Endothelial cell of umbilical vein (primary cell): ENCODE data around the gene PFKP. TPM values are rescaled to one million over a fixed set of nuclear protein-coding genes. Genes with fewer than 3 reads are reported as not detected.

Source experiments
- BruUV-seq: library from RNA; stranded (reverse); fragments of 400-500 nt; replicated peaks from 2 replicates; lab custom pipeline; 2021; lab: Mats Ljungman, UMichigan
- CTCF ChIA-PET: fragments of 300-600, 350-600 bp; sonication (Branson Sonifier 250); formaldehyde crosslinking; loops from one replicate; lab custom pipeline; 2021; ENCODE audit warnings: antibody characterized with exemption, inconsistent platforms; lab: Charles Lee
- POLR2A ChIA-PET: fragments of 300-600, 350-600 bp; sonication (Branson Sonifier 250); formaldehyde crosslinking; loops from one replicate; lab custom pipeline; 2021; ENCODE audit warnings: antibody characterized with exemption, inconsistent platforms; lab: Charles Lee
- DNase-seq: peaks from one replicate; pipeline ENCODE4 v3.0.0-alpha.2; 2011; ENCODE audit warnings: low read depth, low spot score
- FAIRE-seq: peaks from 2 replicates; lab custom pipeline; 2011; peaks lifted over from hg19 to GRCh38; lab: Jason Lieb, UNC
- H2AFZ ChIP-seq: 2 replicates; pipeline ENCODE4 v1.6.0; 2012; ENCODE audit warnings: low read depth, low read length, control low read depth, inconsistent platforms
- H3K27ac ChIP-seq: 2 replicates; pipeline ENCODE4 v1.5.1; 2011; ENCODE audit warnings: low read depth, mild to moderate bottlenecking, control low read depth, low read length, moderate library complexity; ENCODE audit not compliant: insufficient read depth
- H3K27me3 ChIP-seq, 2 experiments: 2 replicates each; pipeline versions ENCODE4 v1.6.0 to v1.6.1; 2011; ENCODE audit warnings: low read length in 2 of 2, mixed read lengths in 1 of 2; ENCODE audit not compliant: control insufficient read depth in 2 of 2, insufficient read depth in 2 of 2
- H3K36me3 ChIP-seq, 2 experiments: 2 replicates in 1 of 2; 3 replicates in 1 of 2; pipeline ENCODE4 v1.5.1; 2011; ENCODE audit warnings: low read length in 2 of 2, mild to moderate bottlenecking in 1 of 2, moderate library complexity in 1 of 2; ENCODE audit not compliant: control insufficient read depth in 2 of 2, insufficient read depth in 2 of 2; ENCODE audit errors: extremely low read depth in 1 of 2
- H3K4me1 ChIP-seq: 3 replicates; pipeline ENCODE4 v1.5.1; 2011; ENCODE audit warnings: mild to moderate bottlenecking, low read length; ENCODE audit not compliant: control insufficient read depth, insufficient read depth; ENCODE audit errors: extremely low read depth
- H3K4me2 ChIP-seq: 2 replicates; pipeline ENCODE4 v1.6.1; 2011; ENCODE audit warnings: low read length, control low read depth, mixed read lengths; ENCODE audit not compliant: insufficient read depth
- H3K4me3 ChIP-seq, 3 experiments: fragments of 200-600 bp in 1 of 3; sonication (generic), shearing (Covaris generic) in 1 of 3; replicated peaks in 1 of 3; 2 replicates each; pipeline ENCODE4 v1.5.1; 2011 to 2016; ENCODE audit warnings: control low read depth in 3 of 3, low read length in 3 of 3, mild to moderate bottlenecking in 2 of 3, inconsistent platforms in 1 of 3, low read depth in 1 of 3, moderate library complexity in 1 of 3; ENCODE audit not compliant: insufficient read depth in 1 of 3
- H3K79me2 ChIP-seq: 2 replicates; pipeline ENCODE4 v1.6.0; 2012; ENCODE audit warnings: low read length, inconsistent platforms; ENCODE audit not compliant: control insufficient read depth, insufficient read depth
- H3K9ac ChIP-seq: replicated peaks from 2 replicates; pipeline ENCODE3; 2011; ENCODE audit warnings: low read length, control low read depth; ENCODE audit not compliant: insufficient read depth; ENCODE audit errors: extremely low read depth
- H3K9me1 ChIP-seq: replicated peaks from 3 replicates; pipeline ENCODE4 v1.6.0; 2011; ENCODE audit warnings: mild to moderate bottlenecking, low read length; ENCODE audit not compliant: control insufficient read depth, insufficient read depth; ENCODE audit errors: extremely low read depth
- H3K9me3 ChIP-seq: replicated peaks from 2 replicates; pipeline ENCODE4 v1.5.1; 2012; ENCODE audit warnings: low read length, inconsistent platforms; ENCODE audit not compliant: control insufficient read depth, insufficient read depth
- H4K20me1 ChIP-seq: replicated peaks from 2 replicates; pipeline ENCODE3; 2011; ENCODE audit warnings: mild to moderate bottlenecking, low read length; ENCODE audit not compliant: control insufficient read depth, insufficient read depth; ENCODE audit errors: extremely low read depth
- CTCF ChIP-seq, 2 donors: IDR thresholded peaks; 1 replicate in 1 of 2; 2 replicates in 1 of 2; pipeline ENCODE4 v1.5.1; 2011; ENCODE audit warnings: low read length in 2 of 2, mild to moderate bottlenecking in 2 of 2, moderate library complexity in 2 of 2, control low read depth in 1 of 2, inconsistent platforms in 1 of 2, low read depth in 1 of 2; ENCODE audit not compliant: insufficient read depth in 1 of 2; ENCODE audit errors: extremely low read depth in 1 of 2
- EZH2 ChIP-seq: IDR thresholded peaks from 2 replicates; pipeline ENCODE4 v1.6.1; 2012; ENCODE audit warnings: borderline replicate concordance, low read depth, mild to moderate bottlenecking, moderate library complexity, low read length, inconsistent platforms; ENCODE audit not compliant: severe bottlenecking
- FOS ChIP-seq: IDR thresholded peaks from 2 replicates; pipeline ENCODE4 v1.6.1; 2011; ENCODE audit warnings: mild to moderate bottlenecking, low read length, moderate library complexity, borderline replicate concordance; ENCODE audit not compliant: insufficient read depth
- GATA2 ChIP-seq: IDR thresholded peaks from 2 replicates; pipeline ENCODE4 v1.7.0; 2011; ENCODE audit warnings: low read depth, mild to moderate bottlenecking, moderate library complexity, mixed read lengths, low read length; ENCODE audit not compliant: insufficient read length, insufficient read depth
- JUN ChIP-seq: IDR thresholded peaks from 2 replicates; pipeline ENCODE4 v1.6.1; 2011; ENCODE audit warnings: borderline replicate concordance, low read depth; ENCODE audit not compliant: insufficient read length, insufficient read depth
- MAX ChIP-seq: IDR thresholded peaks from 2 replicates; pipeline ENCODE4 v1.6.1; 2011; ENCODE audit not compliant: insufficient read depth, insufficient read length
- MYC ChIP-seq: IDR thresholded peaks from one replicate; pipeline ENCODE4 v1.6.1; 2011; ENCODE audit warnings: mild to moderate bottlenecking, low read depth, low read length
- POLR2A ChIP-seq: IDR thresholded peaks from 2 replicates; pipeline ENCODE4 v1.6.1; 2012; ENCODE audit warnings: low read depth, mild to moderate bottlenecking, control low read depth, low read length
- POLR2AphosphoS5 ChIP-seq: IDR thresholded peaks from 2 replicates; pipeline ENCODE4 v1.6.1; 2012; ENCODE audit warnings: low read depth, mild to moderate bottlenecking, control low read depth, low read length, moderate library complexity; ENCODE audit not compliant: insufficient read depth
- dilution Hi-C: fragments of 300-500 bp; cut with MboI; formaldehyde crosslinking; loops from one replicate; pipeline ENCODE4 v1.15.0; 2019; ENCODE audit warnings: low sequenced_read_pairs; ENCODE audit not compliant: extremely low pct_ligation_motif_present
- intact Hi-C: fragments of 100-400 bp; cut with micrococcal nuclease; formaldehyde crosslinking; loops from one replicate; pipeline ENCODE4 v1.10.0; 2022
- polyA plus RNA-seq, 4 experiments: library from polyadenylated mRNA; depleted of rRNA in 3 of 4; stranded (reverse) in 3 of 4; unstranded in 1 of 4; fragments of >200 nt; gene quantifications; 2 replicates each; pipeline versions ENCODE4 v1.2.1 to v1.2.3, GENCODE V29; 2011 to 2012; ENCODE audit warnings: missing spikeins in 1 of 4
- total RNA-seq: library from RNA; stranded (reverse); gene quantifications from 2 replicates; pipeline ENCODE4 v1.2.3, GENCODE V29; 2021

The PFKP gene
- total and polyA plus RNA-seq, 2 donors (not counting 3 experiments of a cell fraction or from before 2014, with no cell fraction given) = 185 to 359 TPM

GRCh38 chr10:3135006-3135405, 67.7 kb downstream of the PFKP start:
- POLR2A ChIA-PET = no interaction called here
- Histone ChIP-seq H3K4me1 (no peaks in the 10 kb centered on the region), H3K9ac (no peak overlapping the region), H3K27me3 (no peaks in the 10 kb centered on the region), H3K79me2 (no peaks in the 10 kb centered on the region), H4K20me1 (no peaks in the 10 kb centered on the region), H3K27ac (no peak overlapping the region), H3K4me3 (no peak overlapping the region), H3K36me3 (peaks cover 36 to 56% of the 10 kb centered on the region in 2 experiments), H3K9me3 (no peaks in the 10 kb centered on the region), H3K4me2 (no peak overlapping the region), H3K9me1 (no peaks in the 10 kb centered on the region), H2AFZ (no peak overlapping the region)
- dilution Hi-C loops = no loop called here
- CTCF ChIA-PET = interaction anchor here (1.2 kb wide), 1 partner anchor 14 kb away, joined by 3 read pairs; no protein-coding TSS in a partner anchor
- no TSS peak for BruUV-seq
- FAIRE-seq = peak; percentile 24
- TF ChIP-seq CTCF (IDR thresholded peaks at IDR 0.05; ENCODE audit: extremely low read depth in 1 of 2, insufficient read depth in 1 of 2, low read depth in 1 of 2, low read length in 2 of 2) (no peak), MAX (no peak), JUN (no peak), EZH2 (no peak), POLR2A (no peak), POLR2AphosphoS5 (no peak), GATA2 (no peak), FOS (no peak), MYC (no peak)
- DNase-seq = no peak
- intact Hi-C loops = no loop called here
